Panc1 (cell line): ENCODE data around the gene PTPN1.

Experiments used
- CTCF ChIP-seq: fragments of 450-650 bp; IDR thresholded peaks from 2 replicates; pipeline ENCODE4 v1.5.1; 2017; ENCODE audit warnings: mild to moderate bottlenecking
- POLR2AphosphoS5 ChIP-seq: IDR thresholded peaks from 2 replicates; pipeline ENCODE4 v1.6.1; 2012; ENCODE audit warnings: mild to moderate bottlenecking, low read depth, low read length, moderate library complexity
- REST ChIP-seq, 2 experiments: IDR thresholded peaks; 2 replicates each; pipeline ENCODE4 v1.6.1; 2011 to 2012; ENCODE audit warnings: low read depth in 2 of 2, control low read depth in 1 of 2, low read length in 1 of 2, mild to moderate bottlenecking in 1 of 2, moderate library complexity in 1 of 2; ENCODE audit not compliant: insufficient read depth in 1 of 2
- SIN3A ChIP-seq: IDR thresholded peaks from 2 replicates; pipeline ENCODE4 v1.6.1; 2012; ENCODE audit warnings: low read depth, mild to moderate bottlenecking, low read length, moderate library complexity, borderline replicate concordance; ENCODE audit not compliant: insufficient read depth
- TCF7L2 ChIP-seq: IDR thresholded peaks from 2 replicates; pipeline ENCODE4 v1.6.1; 2011; ENCODE audit warnings: mild to moderate bottlenecking, low read depth, low read length, inconsistent platforms

GRCh38 chr20:50494428-50494827 lies 15.8 kb upstream of the PTPN1 start:
- TF ChIP-seq CTCF (no peak), REST (IDR thresholded peaks at IDR 0.05; ENCODE audit: insufficient read depth in 1 of 2, low read depth in 2 of 2, low read length in 1 of 2) (no peak), SIN3A (no peak), TCF7L2 (no peak), POLR2AphosphoS5 (no peak)
